GM18520 (cell line): ENCODE results near the gene EYA3.

ENCODE experiments used
- ATAC-seq: cut with Tn5 transposase; IDR thresholded peaks from one replicate; pipeline ENCODE4 v1.9.1; 2021; ENCODE audit not compliant: unreplicated experiment

The EYA3 gene

GRCh38 chr1:28112388-28113241 lies 24.2 kb upstream of the EYA3 start:
- ATAC-seq, result no peak

DNA sequence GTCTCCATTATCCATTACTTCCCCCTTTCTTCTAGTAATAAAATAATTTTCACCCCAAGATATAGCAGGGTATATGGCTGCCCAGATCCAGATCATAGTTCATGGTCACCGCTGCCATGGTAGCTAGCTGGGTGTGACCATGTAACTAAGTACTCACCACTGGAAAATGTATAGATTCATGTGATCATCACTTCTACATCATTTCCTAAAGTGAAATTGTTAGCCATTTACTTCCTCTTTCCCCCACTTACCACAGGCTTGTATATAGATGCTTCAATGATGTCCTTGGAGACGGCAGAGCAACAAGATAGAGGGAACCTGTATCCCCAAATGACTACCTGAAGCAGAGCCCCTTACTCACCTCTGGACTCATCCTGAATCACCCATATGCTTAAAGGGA lies 22.7 kb upstream of the EYA3 start:
- no peak for ATAC-seq

GRCh38 chr1:28110555-28110954 lies 22.1 kb upstream of the EYA3 start:
- ATAC-seq, result no peak

DNA sequence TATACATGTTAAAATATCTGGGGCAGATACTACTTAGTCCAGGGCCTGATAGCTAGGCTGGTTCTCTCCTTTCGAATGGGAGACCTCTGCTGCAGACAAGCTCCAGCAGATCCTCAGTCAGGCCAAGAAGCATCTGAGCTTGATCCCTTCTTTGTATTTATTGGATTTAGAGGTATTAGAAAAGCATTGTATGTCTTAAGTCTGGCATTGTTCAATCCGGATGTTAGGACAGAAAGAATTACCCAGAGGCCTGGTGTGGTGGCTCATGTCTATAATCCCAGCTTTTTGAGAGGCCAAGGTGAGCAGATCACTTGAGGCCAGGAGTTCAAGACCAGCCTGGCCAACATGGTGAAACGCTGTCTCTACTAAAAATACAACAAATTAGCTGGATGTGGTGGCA lies 21.2 kb upstream of the EYA3 start:
- no peak for ATAC-seq

DNA sequence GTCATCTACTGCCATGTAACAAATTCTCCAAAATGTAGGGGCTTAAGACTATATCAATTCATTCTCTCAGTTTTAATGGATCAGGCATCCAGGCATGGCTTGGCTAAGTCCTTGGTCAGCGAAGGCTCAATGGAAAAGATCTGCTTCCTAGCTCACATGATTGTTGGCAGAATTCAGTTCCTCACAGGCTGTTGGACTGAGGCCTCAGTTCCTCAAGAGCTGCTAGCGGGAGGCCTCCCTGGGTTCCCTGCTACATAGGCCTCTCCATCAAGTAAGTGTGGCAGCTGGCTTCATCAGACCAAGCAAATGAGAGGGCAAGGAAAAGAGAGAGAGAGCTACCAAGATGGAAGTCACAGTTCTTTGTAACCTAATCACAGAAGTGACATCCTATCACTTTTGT lies 19.6 kb upstream of the EYA3 start:
- ATAC-seq, result no peak

DNA sequence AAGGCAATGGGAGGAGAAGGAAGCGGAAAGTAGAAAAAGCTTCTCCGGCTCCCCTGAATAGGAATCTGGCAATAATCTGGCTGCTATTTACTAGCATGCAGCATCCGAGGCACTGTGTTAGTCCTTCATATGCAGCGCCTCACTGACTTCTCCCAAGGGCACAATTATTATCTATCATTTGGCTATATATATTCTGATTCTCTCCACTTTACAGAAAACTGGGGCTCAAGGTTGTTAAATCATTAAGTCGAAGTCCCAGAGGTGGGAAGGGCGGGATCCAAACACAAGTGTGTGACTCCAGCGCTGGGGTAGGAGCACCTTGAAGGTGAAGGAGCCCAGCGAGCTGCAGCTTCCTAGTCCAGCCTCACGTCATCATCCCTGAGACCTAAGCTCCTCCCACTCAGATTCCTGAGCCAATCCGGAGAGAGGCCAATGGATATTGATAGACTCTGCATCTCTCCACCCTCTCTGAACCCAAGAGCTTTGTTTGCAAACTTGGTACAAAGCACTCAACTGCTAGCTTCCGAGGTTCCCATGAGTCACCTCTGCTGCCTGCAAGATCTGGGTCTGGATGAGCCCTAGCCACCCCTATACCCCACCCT lies 16.6 kb upstream of the EYA3 start:
- no peak for ATAC-seq

DNA sequence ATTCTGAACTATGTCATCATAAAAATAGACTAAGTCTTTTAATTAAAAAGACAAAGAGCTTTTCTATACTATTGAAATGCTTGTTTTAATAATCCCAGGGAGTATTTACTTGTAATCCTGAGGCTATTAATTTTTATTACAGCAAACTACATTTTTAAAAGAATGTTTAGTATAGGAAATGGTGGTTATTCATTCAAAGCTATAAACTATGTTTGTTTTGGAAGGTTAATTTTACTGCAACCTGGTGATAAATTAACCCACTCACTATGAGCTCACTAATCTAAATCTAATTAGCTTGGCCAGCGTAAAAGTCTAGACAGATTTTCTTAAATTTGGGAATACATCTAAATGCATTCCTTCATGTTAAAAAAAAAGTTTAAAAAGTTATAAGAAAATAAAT lies 13.8 kb upstream of the EYA3 start:
- no peak for ATAC-seq

GRCh38 chr1:28099050-28099769 lies 10.8 kb upstream of the EYA3 start:
- ATAC-seq, result no peak

DNA sequence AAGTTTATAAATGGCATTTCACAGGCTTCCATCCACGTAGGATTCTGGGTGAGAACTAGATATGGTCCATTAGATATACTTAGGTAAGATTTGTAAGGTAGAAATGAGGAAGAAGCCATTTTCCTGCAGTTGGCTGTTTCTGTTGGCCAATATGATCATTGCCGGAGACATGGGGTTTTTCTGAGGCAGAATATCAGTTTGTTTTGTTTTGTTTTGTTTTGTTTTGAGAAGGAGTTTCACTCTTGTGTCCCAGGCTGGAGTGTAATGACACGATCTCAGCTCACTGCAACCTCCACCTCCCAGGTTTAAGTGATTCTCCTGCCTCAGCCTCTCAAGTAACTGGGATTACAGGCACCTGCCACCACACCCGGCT lies 8.7 kb upstream of the EYA3 start:
- no peak for ATAC-seq

DNA sequence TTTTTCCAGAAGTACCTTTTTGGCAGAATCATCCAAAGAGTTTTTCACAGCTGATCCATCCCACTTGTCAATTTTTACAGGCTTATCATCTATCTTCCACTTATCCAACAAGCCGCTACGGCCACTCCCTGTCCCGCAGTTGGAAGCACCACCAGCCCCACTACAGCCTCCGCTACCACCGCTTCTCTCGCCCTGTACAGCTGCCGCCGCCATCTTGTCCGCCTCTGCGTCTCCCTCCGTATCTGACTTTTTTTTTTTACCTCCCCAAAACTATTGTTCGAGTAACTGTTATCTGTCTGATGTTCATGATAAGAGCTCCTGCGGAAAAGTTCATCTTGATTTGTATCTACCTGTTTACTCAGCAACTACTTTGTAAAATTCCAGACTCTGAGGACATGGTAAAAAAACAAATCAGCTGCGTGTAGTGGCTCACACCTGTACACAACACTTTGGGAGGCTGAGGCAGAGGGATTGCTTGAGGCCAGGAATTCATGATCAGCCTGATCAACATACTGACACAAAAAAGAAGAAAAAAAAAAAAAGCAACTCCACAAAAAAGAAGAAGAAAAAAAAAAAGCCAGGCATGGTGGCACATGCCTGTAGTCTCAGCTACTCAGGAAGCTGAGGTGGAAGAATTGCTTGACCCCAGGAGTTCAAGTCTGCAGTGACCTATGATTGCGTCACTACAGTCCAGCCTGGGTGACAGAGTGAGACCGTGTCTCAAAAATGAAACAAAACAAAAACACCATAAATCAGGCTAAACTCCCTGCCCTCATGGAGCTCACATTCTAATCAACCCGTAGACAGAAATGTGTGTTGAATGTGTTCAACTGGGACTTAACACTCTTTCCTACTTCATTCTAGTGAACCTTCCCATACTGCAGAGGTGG lies 8.0 kb upstream of the EYA3 start:
- no peak for ATAC-seq

DNA sequence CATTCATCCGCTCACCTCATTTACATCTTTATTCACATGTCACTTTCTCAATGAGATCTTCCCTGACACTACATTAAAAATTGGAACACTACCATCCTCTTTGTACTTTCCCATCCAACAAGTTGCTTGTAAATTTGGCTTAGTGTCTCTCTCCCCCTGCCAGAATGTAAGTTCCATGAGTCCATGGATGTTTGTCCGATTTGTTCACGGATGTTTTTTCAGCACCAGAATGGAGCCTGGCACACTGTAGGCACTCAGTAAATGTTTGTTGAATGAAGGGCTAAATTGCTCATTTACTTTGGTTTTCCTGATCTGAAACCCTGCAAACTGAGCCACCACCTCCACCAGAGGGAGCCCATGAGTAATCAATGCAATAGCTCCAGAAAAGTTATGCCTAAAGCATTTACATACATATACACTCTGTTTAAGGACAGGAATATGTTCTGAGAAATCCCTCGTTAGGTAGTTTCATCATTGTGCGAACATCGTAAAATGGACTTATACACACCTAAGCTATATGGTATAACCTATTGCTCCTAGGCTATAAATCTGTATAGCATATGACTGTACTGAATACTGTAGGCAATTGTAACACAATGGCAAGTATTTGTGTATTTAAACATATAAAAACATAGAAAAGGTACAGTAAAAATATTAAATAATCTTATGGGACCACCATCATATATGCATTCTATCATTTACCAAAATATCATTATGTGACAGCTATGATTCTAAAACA lies 2.8 kb upstream of the EYA3 start:
- no peak for ATAC-seq

DNA sequence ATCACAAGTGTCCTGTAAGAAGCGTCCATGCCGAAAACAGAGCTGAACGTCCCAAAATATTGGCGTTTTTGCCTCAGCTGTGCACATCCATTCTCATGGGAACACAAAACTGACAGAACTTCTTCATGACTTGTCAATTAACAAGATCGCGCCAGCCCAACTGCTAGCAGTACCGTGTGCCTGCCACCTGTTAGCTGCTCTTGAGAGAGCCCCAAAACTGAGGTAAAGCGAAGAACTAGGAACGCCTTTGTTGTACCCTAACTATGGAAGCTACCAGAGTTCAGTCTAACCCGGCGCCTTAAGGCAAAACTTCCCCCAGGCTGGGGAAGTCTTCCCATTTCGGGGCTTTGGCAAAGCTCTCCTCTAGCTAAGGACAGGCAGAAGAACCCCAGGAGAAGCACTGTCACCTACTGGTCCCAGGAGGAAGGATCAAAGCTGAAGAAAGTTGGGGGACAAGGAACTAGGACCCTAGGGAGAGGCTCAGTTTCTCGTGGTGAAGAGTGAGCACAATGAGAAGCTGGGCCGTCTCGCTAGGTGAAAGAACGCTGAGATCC lies 719 bp downstream of the EYA3 start:
- no peak for ATAC-seq

- no peak for ATAC-seq
These were observed 1.8 kb downstream of the EYA3 start for GRCh38 chr1:28086651-28087050.

DNA sequence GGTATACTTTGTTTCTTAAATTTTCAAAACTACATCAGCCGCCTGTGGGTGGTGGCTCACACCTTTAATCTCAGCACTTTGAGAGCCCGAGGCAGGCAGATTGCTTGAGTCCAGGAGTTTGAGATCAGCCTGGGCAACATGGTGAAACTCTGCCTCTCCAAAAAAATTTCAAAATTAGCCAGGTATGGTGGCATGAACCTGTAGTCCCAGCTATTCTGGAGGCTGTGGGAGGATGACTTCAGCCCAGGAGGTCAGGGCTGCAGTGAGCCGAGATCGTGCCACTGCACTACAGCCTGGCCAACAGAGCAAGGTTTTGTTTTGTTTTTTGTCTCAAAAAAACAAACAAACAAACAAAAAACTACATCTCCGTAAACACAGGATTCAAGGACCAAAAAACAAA lies 3.3 kb downstream of the EYA3 start:
- no peak for ATAC-seq

- ATAC-seq, result no peak
These were observed 4.5 kb downstream of the EYA3 start for GRCh38 chr1:28083876-28084275.

- ATAC-seq, result no peak
These were observed 9.5 kb downstream of the EYA3 start for GRCh38 chr1:28078680-28079626.

- no peak for ATAC-seq
These were observed 10.1 kb downstream of the EYA3 start for GRCh38 chr1:28078262-28078661.

GRCh38 chr1:28074892-28075511 lies 13.4 kb downstream of the EYA3 start:
- no peak for ATAC-seq

DNA sequence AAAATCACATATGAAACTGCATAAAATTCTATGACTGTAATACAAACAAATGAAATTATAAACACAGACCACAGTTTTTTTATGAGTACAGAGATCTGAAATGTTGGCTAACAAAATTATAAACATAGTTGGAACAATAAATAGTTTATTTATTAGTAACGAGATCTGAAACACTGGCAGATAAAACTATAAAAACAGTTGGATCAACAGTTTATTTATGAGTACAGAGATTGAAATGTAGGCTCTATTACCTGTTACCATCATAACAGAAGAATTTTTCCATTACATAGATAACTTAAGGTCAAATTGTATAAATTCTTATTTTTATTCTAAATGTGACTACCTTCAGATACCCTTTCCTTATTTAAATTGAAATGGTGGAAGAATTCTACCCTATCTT lies 14.5 kb downstream of the EYA3 start:
- ATAC-seq, result no peak
